ACHN (cell line): ENCODE results near the gene TSEN15.
"Not testable (repeated sequence)": the region's sequence is repeated elsewhere in the genome, so short reads cannot be mapped to it uniquely, and the experiment has no call there.

Experiments
- DNase-seq: peaks from one replicate; pipeline ENCODE4 v3.0.0-alpha.2; 2015
- in situ Hi-C: cut with HindIII; loops from 2 replicates; pipeline ENCODE4 v1.10.0; 2017; ENCODE audit warnings: low sequenced_read_pairs, low pct_ligation_motif_present, low pct_unique_long_range_greater_than_20kb

TSEN15 gene

DNA sequence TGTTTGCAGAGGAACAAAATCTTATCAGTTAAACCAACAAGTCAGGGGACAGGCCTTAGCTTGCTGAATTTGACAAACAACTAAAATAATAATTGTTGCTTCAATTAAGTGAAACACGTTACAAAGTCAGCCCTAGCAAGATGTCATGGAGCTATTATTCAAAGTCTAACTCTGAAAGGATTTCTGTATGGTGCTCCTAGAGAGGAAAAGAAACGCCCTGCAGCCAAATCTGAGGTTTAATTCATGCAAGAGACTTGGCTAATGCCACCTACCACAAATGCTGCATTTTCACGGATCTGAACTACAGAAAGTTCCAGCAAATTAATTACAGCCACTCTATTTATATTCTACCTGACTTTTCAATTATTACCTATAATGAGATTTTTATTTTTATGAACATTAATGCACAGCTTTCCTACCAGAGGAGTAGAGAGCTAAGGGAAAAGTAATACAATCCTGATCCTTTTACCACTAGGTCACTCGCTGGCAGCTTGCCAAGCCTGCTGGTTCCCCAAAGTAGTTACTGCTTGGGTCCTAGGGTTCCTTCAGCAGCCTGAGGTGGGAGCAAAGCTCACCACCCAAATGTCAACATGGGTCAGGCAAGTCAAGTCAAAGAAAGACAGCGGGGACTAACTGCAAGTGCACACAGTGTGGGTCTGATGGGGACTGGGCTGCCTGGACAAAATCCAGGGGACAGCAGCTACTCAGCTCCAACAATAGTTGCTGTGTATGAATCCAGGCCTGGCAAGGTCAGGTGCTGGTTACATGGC is 22.5 kb upstream of the TSEN15 start:
- no peak for DNase-seq
- in situ Hi-C loops = no loop called here

DNA sequence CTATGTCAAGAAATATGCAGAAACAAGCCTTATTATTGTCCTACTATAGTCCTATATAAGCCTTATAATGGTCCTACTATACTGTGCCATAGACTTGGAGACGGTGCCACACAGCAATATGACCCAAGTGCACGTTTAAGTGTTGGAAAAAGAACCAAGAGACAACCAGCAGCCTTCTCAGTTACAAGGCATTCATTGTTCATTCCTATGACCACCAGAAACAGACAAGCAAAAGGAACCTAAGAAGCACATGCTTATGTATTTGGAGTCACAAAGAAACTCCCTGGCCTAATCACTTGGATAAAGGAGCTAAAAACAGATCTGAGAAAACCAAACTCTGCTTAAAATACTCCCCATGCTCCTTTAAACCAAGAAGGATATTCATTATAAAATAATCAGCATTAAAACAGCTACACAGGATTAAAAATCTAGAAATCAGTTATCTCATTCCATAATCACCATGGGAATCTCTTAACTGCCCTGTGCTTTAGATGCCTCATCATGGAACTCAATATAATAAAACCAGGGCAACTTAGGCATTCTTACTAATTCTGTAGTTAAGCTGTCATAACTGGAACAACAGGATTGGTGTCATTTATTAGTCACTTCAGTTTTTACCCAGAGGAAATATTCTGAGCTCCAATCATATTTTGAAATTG is 21.0 kb upstream of the TSEN15 start:
- in situ Hi-C loops = no loop called here
- no peak for DNase-seq

DNA sequence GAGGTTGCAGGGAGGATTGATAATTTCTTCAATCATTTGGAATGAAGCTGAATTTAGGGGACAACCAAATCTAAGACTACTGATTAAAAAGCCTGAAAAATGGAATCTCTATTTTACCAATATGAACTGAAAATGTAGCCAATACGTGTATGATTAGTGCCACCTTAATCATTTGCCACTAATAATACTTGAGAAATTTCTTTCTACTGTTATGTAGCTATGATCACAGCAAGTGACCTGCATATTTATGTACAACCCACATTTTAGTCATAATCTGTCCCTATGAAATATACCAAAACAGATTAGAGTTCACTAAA is 20.5 kb upstream of the TSEN15 start:
- in situ Hi-C loops = no loop called here
- DNase-seq = no peak

DNA sequence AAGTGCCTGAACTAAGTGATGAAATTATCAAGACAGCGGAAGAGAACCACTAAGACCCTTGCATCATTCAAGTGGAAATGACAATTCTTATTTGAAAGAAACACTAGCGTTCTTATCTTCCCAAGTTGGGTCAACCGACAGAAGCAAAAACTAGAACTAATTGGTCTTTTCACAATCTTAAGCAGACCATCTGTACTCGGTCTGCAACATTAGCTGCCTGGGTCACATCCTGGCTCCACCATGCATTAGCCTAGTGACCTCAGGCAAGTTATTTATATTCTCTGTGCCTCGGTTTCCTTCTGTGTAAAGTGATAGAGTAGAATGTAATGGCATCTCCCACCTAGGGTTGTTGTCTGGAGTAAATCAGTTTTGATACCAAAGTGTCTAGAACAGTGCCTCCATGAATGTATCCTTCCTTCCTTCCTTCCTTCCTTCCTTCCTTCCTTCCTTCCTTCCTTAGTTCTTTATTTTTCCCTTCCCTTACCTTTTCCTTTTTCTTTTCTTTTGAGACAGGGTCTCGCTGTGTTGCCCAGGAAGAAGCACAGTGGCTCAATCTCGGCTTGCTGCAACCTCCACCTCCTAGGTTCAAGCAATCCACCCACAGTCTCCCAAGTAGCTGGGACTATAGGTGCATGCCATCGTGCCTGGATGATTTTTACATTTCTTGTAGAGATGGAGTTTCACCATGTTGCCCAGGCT is 20.0 kb upstream of the TSEN15 start:
- DNase-seq = no peak
- in situ Hi-C loops = no loop called here

DNA sequence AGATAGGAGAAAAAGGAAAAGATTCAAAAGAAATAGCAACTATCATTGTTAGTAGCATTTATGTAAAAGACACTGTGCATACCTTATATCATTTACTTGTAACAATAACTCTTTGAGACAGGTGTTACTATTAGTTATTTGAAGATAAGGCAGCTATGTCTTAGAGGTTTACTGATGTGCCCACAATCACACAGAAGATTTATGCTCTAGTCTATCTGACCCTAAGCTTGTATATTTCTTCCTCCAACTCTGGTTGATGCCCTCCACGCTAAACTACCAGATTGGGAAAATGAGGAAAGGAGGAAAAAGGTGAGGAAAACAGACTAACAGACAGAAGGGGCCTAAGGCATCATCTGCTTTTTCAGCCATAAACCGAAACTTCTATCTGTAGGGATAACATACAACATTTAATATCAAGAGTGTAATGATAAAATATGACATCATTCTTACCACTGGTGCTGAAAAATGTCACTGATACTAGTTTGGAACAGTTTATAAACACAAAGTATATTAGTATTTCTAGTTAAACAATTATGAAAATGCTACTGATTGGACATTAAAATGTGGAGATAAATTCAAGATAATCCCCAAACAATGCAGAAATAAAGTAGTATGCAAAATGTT is 19.1 kb upstream of the TSEN15 start:
- in situ Hi-C loops = no loop called here
- no peak for DNase-seq

DNA sequence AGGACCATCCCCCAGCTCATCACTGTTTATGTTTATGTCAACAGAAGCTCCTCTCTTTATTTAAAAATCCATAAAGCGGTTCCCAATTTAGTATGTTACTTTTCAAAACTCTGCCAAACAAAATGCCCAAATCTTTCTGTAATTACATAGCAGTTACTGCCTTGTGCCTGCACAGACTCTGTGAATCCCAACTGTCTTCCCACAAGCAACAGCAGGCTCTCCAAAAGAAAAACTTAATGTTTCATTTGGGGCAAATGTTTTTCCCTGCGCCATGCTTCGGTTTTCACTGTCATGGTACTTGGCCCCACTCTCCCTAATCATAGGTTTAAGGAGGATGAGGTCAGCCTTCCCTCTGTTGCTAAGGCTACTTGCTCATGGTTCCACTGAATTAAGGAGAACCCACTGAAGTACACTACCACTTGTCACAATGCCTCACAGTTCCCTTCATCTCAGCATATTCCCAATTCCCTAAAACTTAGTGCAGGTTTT is 18.6 kb upstream of the TSEN15 start:
- in situ Hi-C loops = no loop called here
- DNase-seq = no peak

DNA sequence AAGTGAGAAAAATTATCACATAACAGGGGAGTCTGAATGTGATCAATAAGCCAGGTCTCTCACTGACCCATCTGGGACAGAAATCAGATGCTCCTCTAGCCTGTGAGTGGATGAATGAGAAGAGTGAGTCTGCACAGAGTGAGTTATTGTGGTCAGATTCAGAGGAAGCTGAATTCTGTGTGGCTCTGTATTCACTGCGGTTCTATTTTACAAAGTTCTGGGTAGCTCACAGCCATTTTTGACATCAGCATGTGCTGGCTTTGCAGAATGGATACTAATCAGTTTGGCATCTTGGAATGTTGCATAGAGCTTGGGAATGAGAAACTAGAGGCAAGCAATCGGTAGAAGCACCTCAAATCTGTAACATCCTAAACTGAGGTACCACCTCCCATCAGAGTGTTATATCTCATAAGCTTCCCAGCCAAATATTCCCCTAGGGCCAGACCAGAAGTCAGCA is 17.8 kb upstream of the TSEN15 start:
- no peak for DNase-seq
- in situ Hi-C loops = no loop called here

DNA sequence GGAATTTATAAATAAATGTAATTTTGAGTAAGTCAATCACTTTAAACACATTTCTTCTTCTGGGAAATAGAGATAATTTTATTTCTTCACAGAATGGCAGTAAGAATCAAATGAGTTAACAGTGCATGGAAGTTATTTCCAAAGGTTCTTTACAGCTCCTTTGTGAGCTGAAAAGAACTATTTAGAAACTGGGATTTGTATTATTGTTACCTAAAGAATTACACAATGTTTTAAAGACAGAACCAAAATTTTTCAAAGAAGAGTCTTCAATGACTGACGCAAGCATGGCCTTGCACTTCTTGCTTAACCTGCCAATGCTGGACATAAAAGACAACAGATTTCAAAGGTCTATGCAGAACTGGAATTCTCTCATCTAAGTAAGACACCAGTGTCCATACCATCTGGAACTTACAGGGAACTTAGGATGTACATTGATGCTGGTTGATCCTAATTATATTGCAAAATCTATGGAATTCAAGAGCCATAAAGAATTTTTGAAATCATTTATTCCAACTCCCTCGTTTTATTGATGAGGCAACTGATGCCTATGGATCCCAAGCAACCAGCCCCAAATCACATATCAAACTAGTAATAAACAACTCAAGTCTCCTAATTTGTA is 16.7 kb upstream of the TSEN15 start:
- in situ Hi-C loops = no loop called here
- DNase-seq = no peak

DNA sequence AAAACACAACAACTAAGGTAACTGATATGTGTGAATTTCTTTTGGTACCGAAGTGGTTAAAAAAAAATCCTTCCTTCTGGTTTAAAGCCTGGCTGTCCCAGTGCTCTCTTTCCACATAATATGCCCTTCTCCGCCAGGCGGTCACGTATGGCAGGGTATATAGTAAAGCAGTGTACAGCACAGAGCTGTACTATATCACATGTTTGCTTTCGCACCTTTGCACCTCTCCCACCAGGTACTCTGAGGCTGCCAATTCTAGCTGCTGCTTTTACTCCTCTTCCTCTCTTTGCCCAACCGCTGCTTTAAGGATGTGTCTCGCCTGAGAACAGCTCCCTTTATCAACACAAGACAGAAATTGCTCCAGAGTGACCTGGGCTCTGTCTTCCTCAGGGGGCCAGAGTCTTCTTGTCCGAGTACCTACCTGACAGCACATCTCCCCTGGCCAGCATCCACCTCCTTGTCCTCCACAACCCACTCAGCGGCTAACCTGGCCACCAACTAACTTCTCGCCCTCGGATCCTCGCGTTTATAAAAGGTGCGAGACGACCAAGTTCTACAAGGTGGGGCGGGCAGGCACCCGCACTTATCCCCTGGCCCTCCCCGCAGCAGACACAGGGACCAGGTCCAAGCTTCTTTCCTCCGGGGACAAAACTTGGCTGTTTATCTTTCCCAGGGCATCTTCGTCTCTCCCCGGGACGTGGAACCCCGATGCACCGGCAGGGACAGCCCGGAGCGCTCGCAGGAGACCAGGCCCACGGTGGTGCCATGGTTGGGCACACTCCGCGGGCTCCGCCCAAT is 15.6 kb upstream of the TSEN15 start:
- in situ Hi-C loops = no loop called here
- no peak for DNase-seq

DNA sequence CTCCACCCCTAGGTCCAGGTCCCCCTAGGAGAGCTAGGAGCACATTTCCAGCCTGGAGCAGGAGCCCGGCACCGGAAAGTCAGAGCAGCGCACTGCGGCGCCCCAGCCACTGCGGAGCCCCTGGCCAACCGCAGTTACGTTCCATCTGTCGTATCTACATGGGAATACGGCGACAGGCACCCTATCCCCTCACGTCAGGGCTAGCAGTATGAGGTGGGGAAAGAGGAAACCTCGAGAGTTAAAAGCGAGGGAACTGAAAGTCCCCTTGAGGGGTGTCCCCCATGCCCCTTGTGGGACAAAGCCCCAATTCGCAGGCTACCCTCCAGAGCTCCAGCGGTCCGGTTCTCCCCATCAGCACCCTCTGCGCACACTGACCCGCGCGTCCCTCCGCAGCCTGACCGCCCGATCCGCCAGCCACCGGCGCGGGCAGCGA is 15.0 kb upstream of the TSEN15 start:
- peak; percentile 39 for DNase-seq
- in situ Hi-C loops = no loop called here

DNA sequence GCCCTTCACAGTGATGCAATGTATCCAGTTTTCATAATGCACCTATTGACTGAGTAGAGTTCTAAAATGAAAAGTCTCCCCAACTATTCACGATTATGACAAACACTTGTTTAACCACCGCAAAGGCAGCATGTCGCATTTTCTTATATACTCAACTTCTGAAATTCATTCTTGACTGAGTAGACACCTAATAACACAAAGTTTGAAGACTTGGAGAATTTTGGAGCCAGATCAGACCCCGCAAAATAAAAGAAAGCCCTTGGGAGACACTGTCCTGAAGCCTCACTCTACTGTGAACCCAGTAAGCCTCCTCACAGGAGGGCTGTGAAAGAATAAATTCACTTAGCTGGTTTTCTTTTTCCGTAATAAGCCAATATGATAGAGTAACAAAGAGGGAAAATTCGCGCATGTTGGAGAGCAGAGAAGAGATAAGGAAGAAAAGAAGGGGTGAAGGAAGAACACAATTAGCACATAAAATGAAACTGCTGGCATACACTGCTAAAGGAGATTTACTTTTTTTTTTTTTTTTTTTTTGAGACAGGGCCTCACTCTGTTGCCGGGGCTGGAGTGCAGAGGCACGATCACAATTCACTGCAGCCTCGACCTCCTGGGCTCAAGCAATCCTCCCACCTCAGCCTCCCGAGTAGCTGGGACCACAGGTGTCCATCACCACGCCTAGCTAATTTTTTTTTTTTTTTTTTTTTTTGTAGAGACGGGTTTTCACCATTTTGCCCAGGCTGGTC is 13.5 kb upstream of the TSEN15 start:
- DNase-seq = no peak
- in situ Hi-C loops = no loop called here

DNA sequence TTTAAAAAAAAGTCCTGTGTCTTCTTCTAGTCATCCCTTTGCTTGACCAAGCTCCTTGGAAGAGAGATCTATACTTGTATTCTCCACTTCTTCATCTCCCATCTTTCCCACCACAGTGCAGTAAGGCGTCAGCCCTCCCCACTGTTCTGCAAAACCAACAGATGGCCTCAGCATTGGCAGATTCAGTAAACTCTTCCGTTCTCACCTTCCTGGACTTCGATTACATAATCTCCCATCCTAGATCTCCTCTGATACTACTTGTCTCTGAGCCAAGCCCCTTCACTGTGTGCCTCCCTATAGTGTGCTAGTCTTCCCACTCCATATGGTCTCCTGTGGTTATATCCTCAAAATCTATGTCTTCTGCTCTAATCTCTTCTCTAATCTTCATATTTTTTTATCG is 12.4 kb upstream of the TSEN15 start:
- in situ Hi-C loops = no loop called here
- DNase-seq = no peak

DNA sequence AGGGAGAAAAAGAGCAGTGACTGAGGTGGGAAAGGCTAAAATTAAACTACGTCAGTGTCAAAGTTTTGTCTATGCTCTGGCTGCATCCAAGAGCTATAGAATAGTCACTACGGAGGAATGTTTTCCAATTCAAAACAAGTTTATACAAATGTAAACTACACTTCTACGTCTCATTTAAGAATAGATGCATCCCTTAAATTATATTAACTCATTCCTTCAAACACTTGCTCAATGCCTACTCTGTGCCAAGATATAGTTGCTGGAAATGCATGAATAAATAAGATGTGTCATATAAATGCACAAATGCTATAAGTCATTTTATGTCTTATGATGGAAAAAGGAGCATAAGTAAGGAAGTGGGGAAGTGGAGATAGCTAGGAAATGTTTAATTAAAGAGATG is 9.8 kb upstream of the TSEN15 start:
- no peak for DNase-seq
- in situ Hi-C loops = no loop called here

DNA sequence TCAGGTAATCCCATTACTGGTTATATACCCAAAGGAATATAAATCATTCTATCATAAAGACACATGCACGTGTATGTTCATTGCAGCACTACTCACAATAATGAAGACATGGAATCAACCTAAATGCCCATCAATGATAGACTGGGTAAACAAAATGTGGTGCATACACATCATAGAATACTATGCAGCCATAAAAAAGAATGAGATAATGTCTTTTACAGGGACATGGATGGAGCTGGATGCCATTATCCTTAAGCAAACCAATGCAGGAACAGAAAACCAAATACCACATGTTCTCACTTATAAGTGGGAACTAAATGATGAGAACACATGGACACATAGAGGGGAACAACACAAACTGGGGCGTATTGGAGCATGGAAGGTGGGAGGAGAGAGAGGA is 8.2 kb upstream of the TSEN15 start:
- in situ Hi-C loops = not testable (repeated sequence)

DNA sequence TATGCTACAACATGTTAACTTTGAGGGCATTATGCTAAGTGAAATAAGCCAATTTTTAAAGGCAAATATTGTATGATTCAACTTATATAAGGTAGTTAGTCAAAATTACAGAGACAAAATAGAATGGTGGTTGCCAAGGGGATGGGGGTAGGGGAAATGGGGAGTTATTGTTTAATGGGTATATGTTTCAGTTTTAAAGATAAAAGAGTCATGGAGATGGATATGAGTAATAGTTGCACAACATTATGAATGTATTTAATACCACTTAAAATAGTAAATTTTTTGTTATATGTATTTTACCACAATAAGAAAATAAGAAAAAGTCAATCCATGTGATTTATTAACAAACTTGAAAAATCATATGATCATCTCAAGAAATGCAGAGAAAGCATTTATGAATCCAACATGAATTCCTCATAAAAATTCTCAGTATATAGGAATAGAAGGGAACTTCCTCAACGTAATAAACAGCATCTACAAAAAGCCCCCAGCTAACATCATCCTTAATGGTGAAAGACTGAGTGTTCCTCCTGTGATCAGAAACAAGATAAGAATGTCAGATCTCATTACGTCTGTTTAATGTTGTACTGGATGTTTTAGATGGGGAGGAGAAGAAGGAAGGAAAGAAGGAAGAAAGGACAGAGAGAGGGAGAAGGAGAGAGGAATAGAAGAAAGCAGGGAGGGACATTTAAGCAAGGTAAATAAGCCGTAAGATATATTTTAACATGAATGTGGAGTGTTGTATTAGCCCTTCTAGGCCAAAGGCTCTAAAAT is 6.7 kb upstream of the TSEN15 start:
- DNase-seq = no peak
- in situ Hi-C loops = no loop called here

More for the DNA sequence above, 8.2 kb upstream of the TSEN15 start:
- DNase-seq = not testable (repeated sequence)

DNA sequence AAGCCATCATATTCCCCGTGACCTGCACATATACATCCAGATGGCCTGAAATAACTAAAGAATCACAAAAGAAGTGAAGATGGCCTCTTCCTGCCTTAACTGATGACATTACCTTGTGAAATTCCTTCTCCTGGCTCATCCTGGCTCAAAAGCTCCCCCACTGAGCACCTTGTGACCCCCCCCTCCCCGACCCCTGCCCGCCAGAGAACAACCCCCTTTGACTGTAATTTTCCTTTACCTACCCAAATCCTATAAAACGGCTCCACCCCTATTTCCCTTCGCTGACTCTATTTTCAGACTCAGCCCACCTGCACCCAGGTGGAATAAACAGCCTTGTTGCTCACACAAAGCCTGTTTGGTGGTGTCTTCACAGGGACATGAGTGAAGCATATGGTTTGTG is 4.0 kb upstream of the TSEN15 start:
- DNase-seq, in situ Hi-C loops: not testable (repeated sequence)
